Measurements from ENCODE around the gene PDZD7. TPM values are rescaled to one million over a fixed set of nuclear protein-coding genes. Genes with fewer than 3 reads are reported as not detected.

Gene PDZD7
- total and polyA plus RNA-seq, 2 of the 8 experiments (the other 6 are each of a cell fraction or from before 2014, with no cell fraction given), result 0.88 to 1.6 TPM

DNA sequence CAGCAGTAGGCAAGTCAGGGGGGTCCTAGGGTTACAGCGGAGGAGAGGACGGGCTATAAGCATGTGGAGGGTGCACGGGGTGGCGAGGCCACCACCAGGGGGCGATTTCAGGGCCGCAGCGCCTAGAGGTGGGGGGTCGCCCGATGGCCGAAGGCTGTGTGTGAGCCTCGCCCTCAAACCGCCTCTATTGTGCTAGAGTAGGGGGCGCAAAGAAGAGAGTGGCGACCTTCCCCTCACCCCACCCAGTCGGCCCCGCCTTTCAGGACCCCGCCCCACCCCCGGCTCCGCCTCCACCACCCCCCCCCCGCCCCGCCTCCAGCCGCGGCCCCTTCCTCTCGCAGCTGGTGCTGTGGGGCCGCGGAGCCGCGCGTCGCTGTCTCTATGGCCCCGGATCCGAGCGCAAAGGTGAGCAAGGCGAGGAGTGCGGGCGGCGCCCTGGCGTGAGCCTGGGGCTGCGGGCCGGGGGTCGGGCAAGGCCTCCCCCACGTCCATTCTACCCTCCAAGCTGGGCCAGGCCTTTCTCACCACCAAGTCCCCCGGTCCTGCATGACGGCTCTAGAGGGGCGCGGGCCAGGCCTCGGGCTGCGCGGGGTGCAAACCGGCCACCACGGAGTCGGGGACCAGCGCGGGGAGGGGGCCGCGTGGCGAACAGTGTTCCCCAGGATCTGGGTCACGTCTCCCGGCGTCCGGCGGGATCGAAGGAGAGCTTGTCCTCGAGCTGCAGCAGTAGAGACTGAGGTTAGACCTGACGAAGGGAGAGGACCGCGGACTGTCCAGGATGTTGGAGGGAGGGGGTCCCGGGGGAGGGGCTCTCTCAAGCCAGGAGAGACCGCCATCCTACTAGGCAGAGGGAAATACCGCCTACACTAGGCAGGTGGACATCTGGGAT is 61.5 kb downstream of the PDZD7 start, which contains the start of gene SEMA4G:
SEMA4G (plus strand) TSS at position 318 of the 889 bp plus-strand sequence. CDS start 3,409 bp downstream, outside the sequence.
- Histone ChIP-seq H3K4me2 (ENCODE audit: insufficient read depth in 1 of 2, low read depth in 2 of 2, low read length in 2 of 2) (peak within 1 kb of the TSS; percentile 89 to 99), H3K9ac (replicated peaks in 1 of 4; ENCODE audit: extremely low read depth in 1 of 4, low read depth in 3 of 4, low read length in 3 of 4) (peak within 1 kb of the TSS in 3 of 4 experiments; percentile 10 to 39 (median 20); a peak in 5 of 7 replicates), H3K56ac (replicated peaks; ENCODE audit: insufficient read length, low read depth, low read length) (no peak within 1 kb of the TSS), H4K20me1 (replicated peaks in 1 of 2; ENCODE audit: control insufficient read depth in 1 of 2, insufficient read depth in 2 of 2, low read length in 2 of 2) (peaks cover 0 to 5% of the 10 kb centered on the region in 2 experiments), H3K14ac (ENCODE audit: insufficient read length) (no peak within 1 kb of the TSS), H2BK20ac (ENCODE audit: low read length) (no peak within 1 kb of the TSS), H3K79me2 (ENCODE audit: control insufficient read depth in 1 of 2, insufficient read depth in 2 of 2, low read length in 2 of 2) (no peaks in the 10 kb centered on the region), H2BK12ac (ENCODE audit: low read depth, low read length) (no peak within 1 kb of the TSS), H4K91ac (replicated peaks; ENCODE audit: insufficient read length, low read length) (no peak within 1 kb of the TSS), H2AFZ (ENCODE audit: low read length) (peak within 1 kb of the TSS; percentile 94), H2BK5ac (ENCODE audit: low read depth, low read length) (peak within 1 kb of the TSS; percentile 20; the same call in 1 of the 2 replicates), H3K4me3 (ENCODE audit: extremely low read depth in 1 of 4, insufficient read depth in 2 of 4, low read depth in 3 of 4, low read length in 4 of 4) (peak within 1 kb of the TSS; percentile 67 to 97 (median 72)), H3K23me2 (ENCODE audit: low read depth, low read length) (peaks cover 9% of the 10 kb centered on the region), H3K27me3 (replicated peaks in 1 of 4; ENCODE audit: control insufficient read depth in 3 of 4, extremely low read depth in 1 of 4, insufficient read depth in 3 of 4, low read length in 3 of 4) (peaks cover 0 to 3% (median 1%) of the 10 kb centered on the region in 4 experiments; a peak in 1 of 7 replicates), H3K9me3 (ENCODE audit: insufficient read depth in 2 of 2, low read depth in 1 of 2, low read length in 1 of 2) (no peaks in the 10 kb centered on the region), H3K23ac (ENCODE audit: insufficient read length) (no peak within 1 kb of the TSS), H2BK120ac (replicated peaks; ENCODE audit: low read depth, low read length) (no peak within 1 kb of the TSS), H4K5ac (ENCODE audit: insufficient read length, low read depth, low read length) (no peak within 1 kb of the TSS), H4K8ac (ENCODE audit: extremely low read depth, insufficient read depth, low read length) (peak within 1 kb of the TSS; percentile 74), H2BK15ac (ENCODE audit: low read length) (no peak within 1 kb of the TSS), H3K36me3 (ENCODE audit: control insufficient read depth in 2 of 4, insufficient read depth in 4 of 4, low read length in 3 of 4) (no peaks in the 10 kb centered on the region), H3K4me1 (replicated peaks in 1 of 4; ENCODE audit: control insufficient read depth in 3 of 4, insufficient read depth in 4 of 4, low read length in 3 of 4) (peaks cover 7 to 19% (median 10%) of the 10 kb centered on the region in 4 experiments), H3K18ac (ENCODE audit: extremely low read depth, low read length) (peak within 1 kb of the TSS; percentile 94), H3K27ac (ENCODE audit: low read depth, low read length) (no peak within 1 kb of the TSS), H2AK5ac (ENCODE audit: low read depth, low read length) (0 out of 2 replicates have a peak within 1 kb of the TSS, but pooled peaks have one; percentile 55), H3K4ac (replicated peaks; ENCODE audit: insufficient read length, low read depth, low read length) (peak within 1 kb of the TSS; percentile 17), H3K79me1 (ENCODE audit: low read depth, low read length) (no peaks in the 10 kb centered on the region)
- ChIA-PET CTCF (ENCODE audit: partially characterized antibody) (interaction anchor here (0.6 to 5.4 kb wide), 24 partner anchors 7 to 774 kb away, joined by 3 to 32 read pairs (median 4); partner anchors contain the start of genes MRPL43 and TWNK), POLR2A (ENCODE audit: partially characterized antibody) (interaction anchor here (0.7 to 6.0 kb wide), 10 partner anchors 7 to 55 kb away, joined by 3 to 38 read pairs (median 3); no protein-coding TSS in a partner anchor)
- DNase-seq (ENCODE audit: low read depth in 1 of 2, low spot score in 2 of 2) (peak; percentile 67 to 90), FAIRE-seq (no peak)
- 2% methylated on average over 52 of the region's 70 CpGs; no CpG with 5 or more reads in 1 of the 2 experiments for WGBS, 2 experiments (ENCODE audit: extremely low coverage in 1 of 2, insufficient coverage in 1 of 2, insufficient read length in 1 of 2, insufficient replicate concordance in 2 of 2, low coverage in 1 of 2, low lambda C conversion rate in 2 of 2, missing lambda C conversion rate in 1 of 2)
- no peak for TF ChIP-seq GABPA (IDR thresholded peaks at IDR 0.05; ENCODE audit: borderline replicate concordance, insufficient read depth, low read length)
- no peak for TF ChIP-seq TBP (IDR thresholded peaks at IDR 0.05; ENCODE audit: low read depth, low read length)
- peak; percentile 78 for TF ChIP-seq KDM4A (IDR thresholded peaks at IDR 0.05; ENCODE audit: low read depth, low read length, severe bottlenecking)
- no peak for TF ChIP-seq SP4 (IDR thresholded peaks at IDR 0.05; ENCODE audit: low read length)
- no peak for TF ChIP-seq FOSL1 (IDR thresholded peaks at IDR 0.05; ENCODE audit: insufficient read depth, low read depth, low read length)
- no peak for TF ChIP-seq NRF1 (IDR thresholded peaks at IDR 0.05; ENCODE audit: low read depth, low read length)
- no peak for TF ChIP-seq BRCA1 (IDR thresholded peaks at IDR 0.05; ENCODE audit: low read depth, low read length)
- TF ChIP-seq TAF1 (IDR thresholded peaks at IDR 0.05; ENCODE audit: low read depth, low read length), result 0 out of 2 replicates have a peak, but pooled peaks have one; percentile 34
- peak; percentile 37; the same call in 1 of the 2 replicates for TF ChIP-seq POLR2AphosphoS5 (IDR thresholded peaks at IDR 0.05; ENCODE audit: low read depth, low read length)
- no peak for TF ChIP-seq CBX5 (IDR thresholded peaks at IDR 0.05; ENCODE audit: low read depth, low read length)
- TF ChIP-seq RAD21 (IDR thresholded peaks at IDR 0.05 in 1 of 2, conservative IDR thresholded peaks at IDR 0.05 in 1 of 2; ENCODE audit: low read depth in 2 of 2, low read length in 2 of 2), result peak in 1 of 2 experiments; percentile 36; a peak in 1 of 4 replicates

Data from H1 (cell line).